ENCODE measurements around the gene SULT4A1.

Gene SULT4A1

DNA sequence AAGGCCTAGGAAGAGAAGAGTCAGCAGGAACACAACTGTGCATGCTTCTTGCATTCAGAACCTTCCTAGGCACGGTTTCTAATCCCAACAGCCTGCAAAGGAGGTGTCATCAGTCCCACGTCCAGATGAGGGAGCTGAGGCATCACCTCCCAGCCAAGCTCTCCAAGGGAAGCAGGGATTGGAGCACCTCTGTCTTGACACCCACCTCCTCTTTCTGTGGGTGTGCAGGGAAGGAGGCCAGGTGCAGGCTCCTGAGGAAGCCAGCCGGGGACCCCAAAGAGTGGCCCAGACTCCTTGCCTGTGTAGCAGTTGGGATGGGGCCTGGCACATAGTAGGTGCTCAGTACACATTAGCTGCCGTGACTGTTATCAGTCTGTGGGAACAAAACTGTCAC, 27.5 kb upstream of the SULT4A1 start:
- no CpG with 5 or more reads among the region's 4 CpGs for WGBS, 2 donors (ENCODE audit: extremely low coverage in 2 of 2, insufficient read length in 2 of 2, insufficient replicate concordance in 1 of 2)

DNA sequence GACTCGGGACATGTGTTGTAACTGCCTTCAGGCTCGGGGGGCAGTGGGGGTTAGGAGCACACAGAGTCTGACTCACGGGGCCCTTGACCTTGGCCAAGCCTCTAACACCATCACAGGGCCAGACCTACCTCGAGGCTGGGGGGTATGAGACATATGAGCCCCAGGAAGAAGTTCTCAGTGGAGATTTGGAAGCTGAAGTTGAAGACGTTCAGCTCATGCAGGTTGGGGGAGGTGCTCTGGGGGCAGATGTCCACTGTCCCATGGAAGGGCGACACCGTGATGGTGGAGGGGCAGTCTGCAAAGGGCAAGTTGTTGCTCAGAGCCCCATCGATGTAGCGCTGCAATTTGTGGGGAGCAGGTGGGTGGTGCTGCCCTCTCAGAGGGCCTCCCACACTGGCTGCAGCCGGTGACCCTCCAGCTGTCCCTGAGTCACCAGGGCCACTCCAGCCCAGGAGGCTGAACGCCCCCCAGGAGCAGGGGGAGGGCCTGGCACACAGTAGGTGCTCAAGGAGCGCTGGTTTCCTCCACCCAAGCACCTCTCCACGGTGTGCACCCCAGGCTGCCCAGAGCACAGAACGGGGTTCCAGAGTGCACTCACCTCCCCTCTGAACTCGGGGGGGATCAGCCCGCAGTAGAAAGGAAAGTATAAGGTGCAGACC, 27.0 kb upstream of the SULT4A1 start:
- Histone ChIP-seq H4K8ac (ENCODE audit: low read depth, low read length) (no peak overlapping the region), H3K4me3 (ENCODE audit: low read length in 2 of 2) (no peak overlapping the region), H2AFZ (ENCODE audit: low read length) (no peak overlapping the region), H3K4ac (ENCODE audit: low read length) (no peak overlapping the region), H2BK5ac (ENCODE audit: low read length) (no peak overlapping the region), H3K36me3 (replicated peaks in 1 of 2; ENCODE audit: control insufficient read depth in 2 of 2, insufficient read depth in 2 of 2, low read length in 2 of 2) (no peaks in the 10 kb centered on the region), H3K27ac (replicated peaks; ENCODE audit: low read length) (no peak overlapping the region), H4K91ac (ENCODE audit: low read depth, low read length, poor library complexity) (no peak overlapping the region), H2BK12ac (ENCODE audit: low read length) (no peak overlapping the region), H2AK5ac (ENCODE audit: low read depth, low read length) (peak overlapping the region; percentile 61), H3K14ac (ENCODE audit: low read length) (peak overlapping the region; percentile 85), H3K23ac (ENCODE audit: low read depth, low read length, poor library complexity) (no peak overlapping the region), H3K9me3 (replicated peaks in 1 of 2; ENCODE audit: control insufficient read depth in 2 of 2, insufficient read depth in 1 of 2, low read depth in 1 of 2, low read length in 2 of 2) (no peaks in the 10 kb centered on the region), H2BK15ac (ENCODE audit: low read length) (no peak overlapping the region), H3K18ac (ENCODE audit: low read length) (peak overlapping the region; percentile 23), H2BK120ac (ENCODE audit: low read depth, low read length) (no peak overlapping the region), H3K4me2 (ENCODE audit: insufficient read depth, low read length, poor library complexity, severe bottlenecking) (no peak overlapping the region), H3K79me1 (ENCODE audit: low read depth, low read length) (peaks cover 2% of the 10 kb centered on the region), H3K4me1 (ENCODE audit: control insufficient read depth in 2 of 2, insufficient read depth in 1 of 2, low read depth in 1 of 2, low read length in 2 of 2) (peaks cover 0 to 8% of the 10 kb centered on the region in 2 donors), H3K9ac (ENCODE audit: low read depth, low read length, poor library complexity) (no peak overlapping the region), H3K27me3 (ENCODE audit: control insufficient read depth in 3 of 3, insufficient read depth in 3 of 3, low read depth in 1 of 3, low read length in 3 of 3) (peaks cover 16 to 79% (median 39%) of the 10 kb centered on the region in 3 experiments)
- DNase-seq (ENCODE audit: low spot score), result no peak
- WGBS, 2 donors (ENCODE audit: extremely low coverage in 2 of 2, insufficient read length in 2 of 2, insufficient replicate concordance in 1 of 2), result no CpG with 5 or more reads among the region's 16 CpGs

More for the DNA sequence above, 27.5 kb upstream of the SULT4A1 start:
- Histone ChIP-seq H2BK120ac (ENCODE audit: low read depth, low read length) (no peak overlapping the region), H4K8ac (ENCODE audit: low read depth, low read length) (no peak overlapping the region), H3K9me3 (replicated peaks in 1 of 2; ENCODE audit: control insufficient read depth in 2 of 2, insufficient read depth in 1 of 2, low read depth in 1 of 2, low read length in 2 of 2) (no peaks in the 10 kb centered on the region), H2BK15ac (ENCODE audit: low read length) (no peak overlapping the region), H2BK5ac (ENCODE audit: low read length) (no peak overlapping the region), H3K27ac (replicated peaks; ENCODE audit: low read length) (no peak overlapping the region), H3K18ac (ENCODE audit: low read length) (no peak overlapping the region), H3K4me1 (ENCODE audit: control insufficient read depth in 2 of 2, insufficient read depth in 1 of 2, low read depth in 1 of 2, low read length in 2 of 2) (peaks cover 0 to 8% of the 10 kb centered on the region in 2 donors), H4K91ac (ENCODE audit: low read depth, low read length, poor library complexity) (no peak overlapping the region), H3K27me3 (ENCODE audit: control insufficient read depth in 3 of 3, insufficient read depth in 3 of 3, low read depth in 1 of 3, low read length in 3 of 3) (peaks cover 16 to 83% (median 39%) of the 10 kb centered on the region in 3 experiments), H3K36me3 (replicated peaks in 1 of 2; ENCODE audit: control insufficient read depth in 2 of 2, insufficient read depth in 2 of 2, low read length in 2 of 2) (no peaks in the 10 kb centered on the region), H2AK5ac (ENCODE audit: low read depth, low read length) (peak overlapping the region; percentile 61), H3K4ac (ENCODE audit: low read length) (no peak overlapping the region), H3K23ac (ENCODE audit: low read depth, low read length, poor library complexity) (no peak overlapping the region), H2BK12ac (ENCODE audit: low read length) (no peak overlapping the region), H3K9ac (ENCODE audit: low read depth, low read length, poor library complexity) (no peak overlapping the region), H3K4me3 (ENCODE audit: low read length in 2 of 2) (no peak overlapping the region), H3K14ac (ENCODE audit: low read length) (no peak overlapping the region), H3K4me2 (ENCODE audit: insufficient read depth, low read length, poor library complexity, severe bottlenecking) (no peak overlapping the region), H2AFZ (ENCODE audit: low read length) (no peak overlapping the region), H3K79me1 (ENCODE audit: low read depth, low read length) (peaks cover 2% of the 10 kb centered on the region)
- no peak for DNase-seq (ENCODE audit: low spot score)

DNA sequence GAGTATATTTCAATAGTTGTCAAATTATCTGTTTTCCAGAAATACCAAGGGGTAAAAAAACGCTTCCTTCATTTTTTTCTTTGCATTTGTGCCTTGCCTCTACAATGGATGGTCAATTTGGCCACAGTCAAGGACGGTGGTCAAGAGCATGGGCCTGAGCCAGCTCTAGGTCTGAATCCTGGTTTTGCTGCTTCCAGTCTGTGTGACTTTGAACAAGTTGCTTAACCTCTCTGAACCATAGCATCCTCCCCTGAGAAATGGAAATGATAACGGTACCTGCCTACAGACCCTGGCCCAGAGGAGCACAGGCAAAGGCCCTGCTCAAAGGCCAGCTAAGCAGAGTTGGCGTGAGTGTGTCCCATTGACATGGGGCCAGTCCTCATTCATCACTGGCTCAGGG, 26.4 kb upstream of the SULT4A1 start:
- H3K4me2 ChIP-seq (ENCODE audit: insufficient read depth, low read length, poor library complexity, severe bottlenecking), result no peak overlapping the region
- no peak overlapping the region for H2BK120ac ChIP-seq (ENCODE audit: low read depth, low read length)
- H2BK5ac ChIP-seq (ENCODE audit: low read length), result no peak overlapping the region
- H3K27me3 ChIP-seq (ENCODE audit: control insufficient read depth in 3 of 3, insufficient read depth in 3 of 3, low read depth in 1 of 3, low read length in 3 of 3), result peaks cover 16 to 73% (median 39%) of the 10 kb centered on the region in 3 experiments
- H3K9ac ChIP-seq (ENCODE audit: low read depth, low read length, poor library complexity), result no peak overlapping the region
- no peak overlapping the region for H3K27ac ChIP-seq (replicated peaks; ENCODE audit: low read length)
- peaks cover 0 to 8% of the 10 kb centered on the region in 2 donors for H3K4me1 ChIP-seq (ENCODE audit: control insufficient read depth in 2 of 2, insufficient read depth in 1 of 2, low read depth in 1 of 2, low read length in 2 of 2)
- H3K14ac ChIP-seq (ENCODE audit: low read length), result peak overlapping the region; percentile 85
- no peak overlapping the region for H3K4me3 ChIP-seq (ENCODE audit: low read length in 2 of 2)
- no peaks in the 10 kb centered on the region for H3K36me3 ChIP-seq (replicated peaks in 1 of 2; ENCODE audit: control insufficient read depth in 2 of 2, insufficient read depth in 2 of 2, low read length in 2 of 2)
- WGBS, 2 donors (ENCODE audit: extremely low coverage in 2 of 2, insufficient read length in 2 of 2, insufficient replicate concordance in 1 of 2), result no CpG with 5 or more reads among the region's 4 CpGs
- no peak overlapping the region for H3K4ac ChIP-seq (ENCODE audit: low read length)
- H2AK5ac ChIP-seq (ENCODE audit: low read depth, low read length), result peak overlapping the region; percentile 61
- DNase-seq (ENCODE audit: low spot score), result no peak
- H3K79me1 ChIP-seq (ENCODE audit: low read depth, low read length), result peaks cover 2% of the 10 kb centered on the region
- no peak overlapping the region for H4K8ac ChIP-seq (ENCODE audit: low read depth, low read length)
- no peak overlapping the region for H4K91ac ChIP-seq (ENCODE audit: low read depth, low read length, poor library complexity)
- no peak overlapping the region for H2BK15ac ChIP-seq (ENCODE audit: low read length)
- no peak overlapping the region for H3K23ac ChIP-seq (ENCODE audit: low read depth, low read length, poor library complexity)
- H3K18ac ChIP-seq (ENCODE audit: low read length), result no peak overlapping the region
- H3K9me3 ChIP-seq (replicated peaks in 1 of 2; ENCODE audit: control insufficient read depth in 2 of 2, insufficient read depth in 1 of 2, low read depth in 1 of 2, low read length in 2 of 2), result no peaks in the 10 kb centered on the region
- no peak overlapping the region for H2AFZ ChIP-seq (ENCODE audit: low read length)
- no peak overlapping the region for H2BK12ac ChIP-seq (ENCODE audit: low read length)

- Histone ChIP-seq H4K91ac (ENCODE audit: low read depth, low read length, poor library complexity) (no peak overlapping the region), H3K23ac (ENCODE audit: low read depth, low read length, poor library complexity) (peak overlapping the region; percentile 27), H3K9me3 (replicated peaks in 1 of 2; ENCODE audit: control insufficient read depth in 2 of 2, insufficient read depth in 1 of 2, low read depth in 1 of 2, low read length in 2 of 2) (no peaks in the 10 kb centered on the region), H2BK12ac (ENCODE audit: low read length) (no peak overlapping the region), H3K36me3 (replicated peaks in 1 of 2; ENCODE audit: control insufficient read depth in 2 of 2, insufficient read depth in 2 of 2, low read length in 2 of 2) (no peaks in the 10 kb centered on the region), H3K27me3 (ENCODE audit: control insufficient read depth in 3 of 3, insufficient read depth in 3 of 3, low read depth in 1 of 3, low read length in 3 of 3) (peaks cover 16 to 60% (median 31%) of the 10 kb centered on the region in 3 experiments), H3K4me2 (ENCODE audit: insufficient read depth, low read length, poor library complexity, severe bottlenecking) (no peak overlapping the region), H2BK15ac (ENCODE audit: low read length) (no peak overlapping the region), H2BK120ac (ENCODE audit: low read depth, low read length) (no peak overlapping the region), H4K8ac (ENCODE audit: low read depth, low read length) (no peak overlapping the region), H2BK5ac (ENCODE audit: low read length) (no peak overlapping the region), H3K9ac (ENCODE audit: low read depth, low read length, poor library complexity) (no peak overlapping the region), H3K18ac (ENCODE audit: low read length) (peak overlapping the region; percentile 71), H3K27ac (replicated peaks; ENCODE audit: low read length) (no peak overlapping the region), H2AK5ac (ENCODE audit: low read depth, low read length) (peak overlapping the region; percentile 47), H3K14ac (ENCODE audit: low read length) (no peak overlapping the region), H3K4me1 (ENCODE audit: control insufficient read depth in 2 of 2, insufficient read depth in 1 of 2, low read depth in 1 of 2, low read length in 2 of 2) (peaks cover 0 to 8% of the 10 kb centered on the region in 2 donors), H3K4ac (ENCODE audit: low read length) (no peak overlapping the region), H3K79me1 (ENCODE audit: low read depth, low read length) (peaks cover 2% of the 10 kb centered on the region), H3K4me3 (ENCODE audit: low read length in 2 of 2) (no peak overlapping the region), H2AFZ (ENCODE audit: low read length) (no peak overlapping the region)
- DNase-seq (ENCODE audit: low spot score), result no peak
- WGBS, 2 donors (ENCODE audit: extremely low coverage in 2 of 2, insufficient read length in 2 of 2, insufficient replicate concordance in 1 of 2), result no CpG with 5 or more reads among the region's 4 CpGs
Observed at GRCh38 chr22:43887391-43887790, 25.1 kb upstream of the SULT4A1 start.
